ENCODE data around the gene SLMAP. TPM values are rescaled to one million over a fixed set of nuclear protein-coding genes. Genes with fewer than 3 reads are reported as not detected.
A peak's percentile ranks its signal among the peaks of the same experiment; 100 is the strongest.

SLMAP gene
- polyA plus RNA-seq, 2 of the 4 experiments (the other 2 are of a cell fraction), result 15.2 to 33.1 TPM

DNA sequence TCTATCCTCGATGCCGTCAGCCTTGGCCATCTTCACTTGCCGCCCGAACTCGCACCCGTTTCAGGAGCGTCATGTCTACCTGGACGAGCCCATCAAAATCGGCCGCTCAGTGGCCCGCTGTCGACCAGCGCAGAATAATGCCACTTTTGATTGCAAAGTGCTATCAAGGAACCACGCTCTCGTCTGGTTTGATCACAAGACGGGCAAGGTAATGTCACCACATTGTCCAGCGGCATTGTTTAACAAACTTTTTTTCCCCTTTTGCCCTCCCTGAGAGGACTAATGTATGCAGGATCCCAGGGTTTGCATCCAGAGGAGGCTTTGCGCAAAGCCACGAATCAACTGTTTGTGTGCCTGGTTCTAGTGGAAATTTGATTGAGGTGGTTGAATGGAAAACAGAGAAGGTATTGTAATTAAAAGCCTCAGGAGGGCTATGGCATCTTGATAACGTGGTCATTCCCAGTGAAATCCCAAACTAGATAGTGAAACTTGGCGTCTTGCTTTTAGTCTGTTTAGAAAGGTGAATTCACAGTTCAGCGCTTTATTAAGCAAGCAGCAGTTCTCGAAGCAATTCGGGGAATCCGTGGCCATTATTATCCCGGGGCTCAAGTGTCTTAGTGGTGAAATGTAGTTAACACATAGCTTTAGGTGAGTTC, 1.7 kb downstream of the SLMAP start:
- ChIA-PET POLR2A (interaction anchor here (1.1 kb wide), 1 partner anchor 65 kb away, joined by 3 read pairs; no protein-coding TSS in a partner anchor), CTCF (interaction anchor here (0.8 kb wide), 1 partner anchor 15 kb away, joined by 4 read pairs; no protein-coding TSS in a partner anchor)
- TF ChIP-seq, protein P1, sequence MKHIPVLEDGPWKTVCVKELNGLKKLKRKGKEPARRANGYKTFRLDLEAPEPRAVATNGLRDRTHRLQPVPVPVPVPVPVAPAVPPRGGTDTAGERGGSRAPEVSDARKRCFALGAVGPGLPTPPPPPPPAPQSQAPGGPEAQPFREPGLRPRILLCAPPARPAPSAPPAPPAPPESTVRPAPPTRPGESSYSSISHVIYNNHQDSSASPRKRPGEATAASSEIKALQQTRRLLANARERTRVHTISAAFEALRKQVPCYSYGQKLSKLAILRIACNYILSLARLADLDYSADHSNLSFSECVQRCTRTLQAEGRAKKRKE (CRISPR knock-in tag; IDR thresholded peaks at IDR 0.05; ENCODE audit: low read depth), result no peak
- no peak for TF ChIP-seq RFX5 (IDR thresholded peaks at IDR 0.05)
- no peak for TF ChIP-seq KDM5A (IDR thresholded peaks at IDR 0.05)
- TF ChIP-seq HOXB5 (CRISPR knock-in tag; IDR thresholded peaks at IDR 0.05), result no peak
- TF ChIP-seq GATA3 (IDR thresholded peaks at IDR 0.05; ENCODE audit: borderline replicate concordance), result no peak
- no peak for TF ChIP-seq RARB (CRISPR knock-in tag; IDR thresholded peaks at IDR 0.05)
- no peak for TF ChIP-seq NR3C1 (IDR thresholded peaks at IDR 0.05)
- no peak for TF ChIP-seq ZFP36 (IDR thresholded peaks at IDR 0.05; ENCODE audit: borderline replicate concordance, partially characterized antibody)
- Histone ChIP-seq H3K4me1 (peaks cover 22% of the 10 kb centered on the region), H3K27ac (peak overlapping the region; percentile 16 to 92; a peak in 4 of 6 replicates), H3K4me2 (peak overlapping the region; percentile 97), H3K4me3 (peak overlapping the region; percentile 95), H3K9me3 (no peaks in the 10 kb centered on the region)
- DNase-seq (ENCODE audit: low read depth in 1 of 2, low spot score in 1 of 2) (peak; percentile 11 to 19), ATAC-seq (peak; percentile 3 to 10; a peak in 1 of 6 replicates), FAIRE-seq (no peak)
- WGBS (ENCODE audit: missing lambda C conversion rate), result 13% methylated on average over 22 of the region's 26 CpGs

DNA sequence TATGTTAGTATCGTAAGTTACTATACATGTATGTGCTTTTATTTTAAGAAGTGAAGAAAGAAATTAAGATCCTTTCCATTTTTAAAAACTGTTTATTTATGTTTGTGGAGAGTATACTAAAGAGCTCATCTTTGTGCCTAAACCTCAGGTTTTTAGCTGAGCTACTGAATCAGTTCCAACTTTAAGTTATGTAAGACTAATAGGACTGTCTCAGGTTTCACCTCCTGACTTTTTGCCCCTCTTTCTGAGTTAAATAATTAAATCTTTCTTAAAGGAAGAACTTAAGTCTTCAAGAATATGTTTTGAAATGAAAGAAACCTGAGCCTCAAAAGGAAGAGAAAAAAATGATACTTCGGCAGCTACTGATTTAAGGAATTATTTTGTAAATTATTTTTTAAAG, 2.6 kb downstream of the SLMAP start:
- no peak overlapping the region for H3K27ac ChIP-seq
- peak overlapping the region; percentile 95; the same call in 2 of the 3 replicates for H3K4me3 ChIP-seq
- 82% methylated on average over 2 of the region's 2 CpGs for WGBS (ENCODE audit: missing lambda C conversion rate)
- no peak for FAIRE-seq
- ATAC-seq, result no peak
- peak overlapping the region; percentile 97 for H3K4me2 ChIP-seq
- ChIA-PET POLR2A (interaction anchor here (1.1 kb wide), 1 partner anchor 65 kb away, joined by 3 read pairs; no protein-coding TSS in a partner anchor), CTCF (no interaction called here)
- H3K4me1 ChIP-seq, result peaks cover 16% of the 10 kb centered on the region; the same call in 2 of the 3 replicates
- TF ChIP-seq JUN (IDR thresholded peaks at IDR 0.05) (no peak), PHF8 (IDR thresholded peaks at IDR 0.05; ENCODE audit: borderline replicate concordance, low read depth) (no peak), CBX8 (IDR thresholded peaks at IDR 0.05) (no peak), NPAS2 (CRISPR knock-in tag; IDR thresholded peaks at IDR 0.05; ENCODE audit: borderline replicate concordance) (no peak), MYC (IDR thresholded peaks at IDR 0.05; ENCODE audit: borderline replicate concordance, low read length) (no peak)
- TF ChIP-seq, protein P2, sequence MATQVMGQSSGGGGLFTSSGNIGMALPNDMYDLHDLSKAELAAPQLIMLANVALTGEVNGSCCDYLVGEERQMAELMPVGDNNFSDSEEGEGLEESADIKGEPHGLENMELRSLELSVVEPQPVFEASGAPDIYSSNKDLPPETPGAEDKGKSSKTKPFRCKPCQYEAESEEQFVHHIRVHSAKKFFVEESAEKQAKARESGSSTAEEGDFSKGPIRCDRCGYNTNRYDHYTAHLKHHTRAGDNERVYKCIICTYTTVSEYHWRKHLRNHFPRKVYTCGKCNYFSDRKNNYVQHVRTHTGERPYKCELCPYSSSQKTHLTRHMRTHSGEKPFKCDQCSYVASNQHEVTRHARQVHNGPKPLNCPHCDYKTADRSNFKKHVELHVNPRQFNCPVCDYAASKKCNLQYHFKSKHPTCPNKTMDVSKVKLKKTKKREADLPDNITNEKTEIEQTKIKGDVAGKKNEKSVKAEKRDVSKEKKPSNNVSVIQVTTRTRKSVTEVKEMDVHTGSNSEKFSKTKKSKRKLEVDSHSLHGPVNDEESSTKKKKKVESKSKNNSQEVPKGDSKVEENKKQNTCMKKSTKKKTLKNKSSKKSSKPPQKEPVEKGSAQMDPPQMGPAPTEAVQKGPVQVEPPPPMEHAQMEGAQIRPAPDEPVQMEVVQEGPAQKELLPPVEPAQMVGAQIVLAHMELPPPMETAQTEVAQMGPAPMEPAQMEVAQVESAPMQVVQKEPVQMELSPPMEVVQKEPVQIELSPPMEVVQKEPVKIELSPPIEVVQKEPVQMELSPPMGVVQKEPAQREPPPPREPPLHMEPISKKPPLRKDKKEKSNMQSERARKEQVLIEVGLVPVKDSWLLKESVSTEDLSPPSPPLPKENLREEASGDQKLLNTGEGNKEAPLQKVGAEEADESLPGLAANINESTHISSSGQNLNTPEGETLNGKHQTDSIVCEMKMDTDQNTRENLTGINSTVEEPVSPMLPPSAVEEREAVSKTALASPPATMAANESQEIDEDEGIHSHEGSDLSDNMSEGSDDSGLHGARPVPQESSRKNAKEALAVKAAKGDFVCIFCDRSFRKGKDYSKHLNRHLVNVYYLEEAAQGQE (IDR thresholded peaks at IDR 0.05), result no peak
- TF ChIP-seq, protein P3, sequence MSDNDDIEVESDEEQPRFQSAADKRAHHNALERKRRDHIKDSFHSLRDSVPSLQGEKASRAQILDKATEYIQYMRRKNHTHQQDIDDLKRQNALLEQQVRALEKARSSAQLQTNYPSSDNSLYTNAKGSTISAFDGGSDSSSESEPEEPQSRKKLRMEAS (IDR thresholded peaks at IDR 0.05), result no peak
- no peaks in the 10 kb centered on the region for H3K9me3 ChIP-seq
- no peak for DNase-seq (ENCODE audit: low read depth in 1 of 2, low spot score in 1 of 2)

DNA sequence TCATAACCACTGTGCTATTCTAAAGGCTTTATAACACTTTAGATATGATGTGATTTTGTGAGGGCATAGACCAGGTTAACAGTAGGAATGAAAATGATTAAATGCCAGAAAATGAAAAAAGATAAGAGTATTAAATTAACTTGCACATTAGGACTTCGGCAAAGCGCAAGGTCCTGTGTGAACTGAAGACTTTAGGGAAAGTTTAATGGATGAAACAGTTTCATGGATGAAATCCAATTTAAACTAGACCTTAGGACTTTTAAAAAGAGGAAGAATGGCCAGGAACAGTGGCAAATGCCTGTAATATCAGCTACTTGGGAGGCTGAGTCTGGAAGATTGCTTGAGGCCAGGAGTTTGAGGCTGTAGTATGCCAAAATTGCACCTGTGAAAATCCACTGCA, 8.7 kb downstream of the SLMAP start:
- DNase-seq (ENCODE audit: low read depth in 1 of 2, low spot score in 1 of 2) (no peak), ATAC-seq (no peak), FAIRE-seq (no peak)
- TF ChIP-seq ZNF302 (CRISPR knock-in tag; IDR thresholded peaks at IDR 0.05) (no peak), EHMT2 (IDR thresholded peaks at IDR 0.05; ENCODE audit: low read depth) (no peak), KDM5A (IDR thresholded peaks at IDR 0.05) (no peak), CBX8 (IDR thresholded peaks at IDR 0.05) (no peak), SREBF2 (IDR thresholded peaks at IDR 0.05) (no peak), CHD2 (IDR thresholded peaks at IDR 0.05; ENCODE audit: low read length, partially characterized antibody) (no peak), POLR2A (IDR thresholded peaks at IDR 0.05; ENCODE audit: low read length) (no peak), MYC (IDR thresholded peaks at IDR 0.05; ENCODE audit: borderline replicate concordance, low read length) (no peak), HES2 (IDR thresholded peaks at IDR 0.05) (no peak), FOSB (CRISPR knock-in tag; IDR thresholded peaks at IDR 0.05) (no peak), RFX5 (IDR thresholded peaks at IDR 0.05) (no peak), CEBPB (IDR thresholded peaks at IDR 0.05) (no peak), CHD4 (IDR thresholded peaks at IDR 0.05; ENCODE audit: borderline replicate concordance) (no peak)
- TF ChIP-seq, protein P4, sequence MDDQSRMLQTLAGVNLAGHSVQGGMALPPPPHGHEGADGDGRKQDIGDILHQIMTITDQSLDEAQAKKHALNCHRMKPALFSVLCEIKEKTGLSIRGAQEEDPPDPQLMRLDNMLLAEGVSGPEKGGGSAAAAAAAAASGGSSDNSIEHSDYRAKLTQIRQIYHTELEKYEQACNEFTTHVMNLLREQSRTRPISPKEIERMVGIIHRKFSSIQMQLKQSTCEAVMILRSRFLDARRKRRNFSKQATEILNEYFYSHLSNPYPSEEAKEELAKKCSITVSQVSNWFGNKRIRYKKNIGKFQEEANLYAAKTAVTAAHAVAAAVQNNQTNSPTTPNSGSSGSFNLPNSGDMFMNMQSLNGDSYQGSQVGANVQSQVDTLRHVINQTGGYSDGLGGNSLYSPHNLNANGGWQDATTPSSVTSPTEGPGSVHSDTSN (IDR thresholded peaks at IDR 0.05), result no peak
- TF ChIP-seq, protein P5, sequence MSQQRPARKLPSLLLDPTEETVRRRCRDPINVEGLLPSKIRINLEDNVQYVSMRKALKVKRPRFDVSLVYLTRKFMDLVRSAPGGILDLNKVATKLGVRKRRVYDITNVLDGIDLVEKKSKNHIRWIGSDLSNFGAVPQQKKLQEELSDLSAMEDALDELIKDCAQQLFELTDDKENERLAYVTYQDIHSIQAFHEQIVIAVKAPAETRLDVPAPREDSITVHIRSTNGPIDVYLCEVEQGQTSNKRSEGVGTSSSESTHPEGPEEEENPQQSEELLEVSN (IDR thresholded peaks at IDR 0.05; ENCODE audit: borderline replicate concordance, low read depth), result no peak
- TF ChIP-seq, protein P3 (IDR thresholded peaks at IDR 0.05), result no peak
- ChIA-PET CTCF (no interaction called here), POLR2A (no interaction called here)
- no peak overlapping the region for H3K4me2 ChIP-seq
- H3K4me1 ChIP-seq, result no peaks in the 10 kb centered on the region
- no peak overlapping the region for H3K4me3 ChIP-seq
- no peak overlapping the region for H3K27ac ChIP-seq
- WGBS (ENCODE audit: missing lambda C conversion rate), result 96% methylated on average over 2 of the region's 2 CpGs
- H3K9me3 ChIP-seq, result no peaks in the 10 kb centered on the region
